ENCODE results near the gene CSNK1G2. TPM values are rescaled to one million over a fixed set of nuclear protein-coding genes. Genes with fewer than 3 reads are reported as not detected.

The CSNK1G2 gene
- total RNA-seq, 1 experiment from 2014 or later: 100.0 TPM

- Histone ChIP-seq H3K4me2 (ENCODE audit: insufficient read depth, insufficient read length, low read length) (no peak overlapping the region), H3T11ph (ENCODE audit: low read length) (no peak overlapping the region), H4K91ac (ENCODE audit: insufficient read length, low read depth, low read length) (no peak overlapping the region), H2AFZ (ENCODE audit: low read length) (no peak overlapping the region), H2BK20ac (ENCODE audit: low read depth, low read length, poor library complexity, severe bottlenecking) (no peak overlapping the region), H3K23ac (ENCODE audit: insufficient read length, low read depth, low read length) (no peak overlapping the region), H4K20me1 (ENCODE audit: control insufficient read depth, insufficient read depth, insufficient read length) (peaks cover 2% of the 10 kb centered on the region), H3K14ac (ENCODE audit: insufficient read depth, low read length) (no peak overlapping the region), H2BK15ac (ENCODE audit: low read depth, low read length) (no peak overlapping the region), H3K23me2 (ENCODE audit: insufficient read length, low read depth, low read length, poor library complexity, severe bottlenecking) (no peaks in the 10 kb centered on the region), H3K4me1 (ENCODE audit: insufficient read depth, low read length) (no peaks in the 10 kb centered on the region), H2BK120ac (ENCODE audit: low read depth, low read length, poor library complexity, severe bottlenecking) (no peak overlapping the region), H2BK5ac (ENCODE audit: insufficient read length, low read length) (no peak overlapping the region), H4K5ac (ENCODE audit: insufficient read length, low read depth, low read length) (no peak overlapping the region), H2BK12ac (ENCODE audit: insufficient read length, low read depth, low read length) (no peak overlapping the region), H3K9me3 (ENCODE audit: control insufficient read depth, low read depth, low read length) (no peaks in the 10 kb centered on the region), H3K27me3 (ENCODE audit: insufficient read depth, low read length) (no peaks in the 10 kb centered on the region), H3K27ac (ENCODE audit: insufficient read length, low read depth, low read length) (no peak overlapping the region), H3K4ac (ENCODE audit: low read depth, low read length) (no peak overlapping the region), H3K79me2 (ENCODE audit: insufficient read depth, low read length) (peaks cover 17% of the 10 kb centered on the region; the same call in 1 of the 2 replicates), H3K79me1 (ENCODE audit: insufficient read depth, low read depth, low read length, poor library complexity, severe bottlenecking) (peaks cover 5% of the 10 kb centered on the region), H4K8ac (replicated peaks; ENCODE audit: insufficient read length, low read depth, low read length) (no peak overlapping the region), H3K9ac (ENCODE audit: extremely low read depth, insufficient read length, low read length) (no peak overlapping the region), H2AK5ac (ENCODE audit: insufficient read length, low read length) (no peak overlapping the region), H3K56ac (ENCODE audit: insufficient read length, low read depth, low read length) (no peak overlapping the region), H3K18ac (ENCODE audit: insufficient read length, low read depth, low read length) (no peak overlapping the region)
- Mint-ChIP-seq H3K27ac (peak overlapping the region in 1 of 3 experiments; percentile 70; a peak in 2 of 7 replicates), H3K4me3 (no peak overlapping the region), H3K36me3 (ENCODE audit: insufficient read depth in 1 of 3, low read depth in 3 of 3) (peaks cover 1 to 13% (median 12%) of the 10 kb centered on the region in 3 experiments; a peak in 4 of 7 replicates), H3K4me1 (peaks cover 3 to 15% of the 10 kb centered on the region in 2 experiments; a peak in 3 of 4 replicates), H3K27me3 (ENCODE audit: low read depth) (no peaks in the 10 kb centered on the region), H3K9me3 (no peaks in the 10 kb centered on the region)
- no peak for DNase-seq
- WGBS (ENCODE audit: extremely low coverage, insufficient read length, low lambda C conversion rate): no CpG with 5 or more reads among the region's 32 CpGs
- TF ChIP-seq CTCF (conservative IDR thresholded peaks at IDR 0.05): no peak
Observed at GRCh38 chr19:1959928-1960589, 19.1 kb downstream of the CSNK1G2 start.
